Endothelial cell (in vitro differentiated cells): ENCODE measurements around the gene FOXC1. TPM values are rescaled to one million over a fixed set of nuclear protein-coding genes. Genes with fewer than 3 reads are reported as not detected.

Experiments used
- DNase-seq: peaks from one replicate; pipeline ENCODE4 v3.0.0; 2021; ENCODE audit warnings: low spot score
- H3K27ac Mint-ChIP-seq: one replicate; pipeline ENCODE4 v1.8.0; 2021; ENCODE audit warnings: mixed read lengths, inconsistent platforms; ENCODE audit not compliant: unreplicated experiment
- H3K27me3 Mint-ChIP-seq: one replicate; pipeline ENCODE4 v1.8.0; 2021; ENCODE audit warnings: mild to moderate bottlenecking, moderate library complexity, mixed read lengths, inconsistent platforms; ENCODE audit not compliant: unreplicated experiment
- H3K36me3 Mint-ChIP-seq: one replicate; pipeline ENCODE4 v1.8.0; 2021; ENCODE audit warnings: mild to moderate bottlenecking, low read depth, mixed read lengths, inconsistent platforms; ENCODE audit not compliant: unreplicated experiment
- H3K4me1 Mint-ChIP-seq: one replicate; pipeline ENCODE4 v1.8.0; 2021; ENCODE audit warnings: mild to moderate bottlenecking, mixed read lengths, inconsistent platforms; ENCODE audit not compliant: unreplicated experiment
- H3K4me3 Mint-ChIP-seq: one replicate; pipeline ENCODE4 v1.8.0; 2021; ENCODE audit warnings: mild to moderate bottlenecking, mixed read lengths, inconsistent platforms; ENCODE audit not compliant: unreplicated experiment
- H3K9me3 Mint-ChIP-seq: one replicate; pipeline ENCODE4 v1.8.0; 2021; ENCODE audit warnings: mixed read lengths, inconsistent platforms; ENCODE audit not compliant: unreplicated experiment
- total RNA-seq: library from RNA; stranded (reverse); fragmentation: NEBNext Ultra II Directional; extraction: Animal tissue kit (Norgen Biotek cat#: 25700); gene quantifications from one replicate; pipeline ENCODE4 v1.2.1, GENCODE V29; 2021; ENCODE audit not compliant: unreplicated experiment
- TF ChIP-seq, protein P1 (sequence below): fragments of 200-600 bp; sonication (generic); IDR thresholded peaks from one replicate; pipeline ENCODE4 v1.5.0; 2021; ENCODE audit warnings: antibody characterized with exemption; ENCODE audit not compliant: unreplicated experiment

FOXC1 gene
- total RNA-seq, 1 donor from 2014 or later = 112 TPM

DNA sequence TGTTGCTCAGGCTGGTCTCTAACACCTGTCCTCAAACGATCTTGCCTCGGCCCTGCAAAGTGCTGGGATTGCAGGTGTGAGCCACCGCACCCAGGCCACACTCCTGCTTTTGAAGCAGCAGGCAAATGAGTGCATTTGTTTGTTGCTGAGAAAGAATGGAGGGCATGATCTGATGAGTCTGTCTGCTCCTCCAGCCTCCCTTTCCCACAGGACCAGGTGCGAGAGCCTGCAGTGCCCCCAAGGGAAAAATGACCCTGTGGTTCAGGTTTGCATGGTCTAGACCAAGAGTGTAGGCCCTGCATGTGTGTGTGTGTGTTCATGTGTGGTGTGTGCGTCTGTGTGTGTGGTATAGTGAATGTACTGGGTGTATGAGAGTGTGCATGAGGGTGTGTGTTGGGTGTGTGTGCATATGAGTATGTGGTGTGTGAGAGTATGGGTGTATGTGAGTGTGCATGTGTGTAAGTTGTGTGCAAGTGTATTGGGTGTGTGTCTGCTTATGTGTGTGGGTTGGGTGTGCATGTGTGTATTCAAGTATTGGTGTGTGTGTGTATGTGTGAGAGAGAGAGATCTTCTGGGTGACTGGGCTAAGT is 22.8 kb upstream of the FOXC1 start:
- no peak for DNase-seq
- TF ChIP-seq, protein P1, sequence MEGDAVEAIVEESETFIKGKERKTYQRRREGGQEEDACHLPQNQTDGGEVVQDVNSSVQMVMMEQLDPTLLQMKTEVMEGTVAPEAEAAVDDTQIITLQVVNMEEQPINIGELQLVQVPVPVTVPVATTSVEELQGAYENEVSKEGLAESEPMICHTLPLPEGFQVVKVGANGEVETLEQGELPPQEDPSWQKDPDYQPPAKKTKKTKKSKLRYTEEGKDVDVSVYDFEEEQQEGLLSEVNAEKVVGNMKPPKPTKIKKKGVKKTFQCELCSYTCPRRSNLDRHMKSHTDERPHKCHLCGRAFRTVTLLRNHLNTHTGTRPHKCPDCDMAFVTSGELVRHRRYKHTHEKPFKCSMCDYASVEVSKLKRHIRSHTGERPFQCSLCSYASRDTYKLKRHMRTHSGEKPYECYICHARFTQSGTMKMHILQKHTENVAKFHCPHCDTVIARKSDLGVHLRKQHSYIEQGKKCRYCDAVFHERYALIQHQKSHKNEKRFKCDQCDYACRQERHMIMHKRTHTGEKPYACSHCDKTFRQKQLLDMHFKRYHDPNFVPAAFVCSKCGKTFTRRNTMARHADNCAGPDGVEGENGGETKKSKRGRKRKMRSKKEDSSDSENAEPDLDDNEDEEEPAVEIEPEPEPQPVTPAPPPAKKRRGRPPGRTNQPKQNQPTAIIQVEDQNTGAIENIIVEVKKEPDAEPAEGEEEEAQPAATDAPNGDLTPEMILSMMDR = no peak
- H3K4me3 Mint-ChIP-seq = no peak overlapping the region
- H3K27ac Mint-ChIP-seq = no peak overlapping the region
- no peaks in the 10 kb centered on the region for H3K9me3 Mint-ChIP-seq
- no peaks in the 10 kb centered on the region for H3K27me3 Mint-ChIP-seq
- H3K4me1 Mint-ChIP-seq = no peaks in the 10 kb centered on the region
- H3K36me3 Mint-ChIP-seq = no peaks in the 10 kb centered on the region

GRCh38 chr6:1587546-1587945 is 22.2 kb upstream of the FOXC1 start:
- H3K9me3 Mint-ChIP-seq = no peaks in the 10 kb centered on the region
- no peaks in the 10 kb centered on the region for H3K36me3 Mint-ChIP-seq

DNA sequence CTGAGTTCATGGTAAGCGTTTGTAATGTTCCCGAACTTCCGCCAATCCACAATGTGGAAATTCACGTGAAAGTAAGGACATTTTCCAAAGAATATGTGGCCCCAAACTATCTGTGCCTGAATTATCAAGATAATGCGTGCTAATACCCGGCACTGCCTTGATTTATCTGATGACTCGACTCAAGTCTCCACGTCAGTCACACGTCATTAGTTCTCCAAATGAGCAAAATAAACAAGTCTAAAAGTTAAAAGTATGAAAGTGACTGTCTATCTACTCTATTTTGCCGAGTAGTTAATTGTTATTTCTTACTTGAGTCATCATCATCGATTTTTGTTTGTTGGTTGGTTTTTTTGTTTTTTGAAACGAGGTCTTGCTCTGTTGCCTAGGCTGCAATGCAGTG is 21.7 kb upstream of the FOXC1 start:
- Mint-ChIP-seq H3K4me3 (no peak overlapping the region), H3K27me3 (no peaks in the 10 kb centered on the region), H3K27ac (no peak overlapping the region), H3K36me3 (no peaks in the 10 kb centered on the region), H3K4me1 (no peaks in the 10 kb centered on the region), H3K9me3 (no peaks in the 10 kb centered on the region)
- TF ChIP-seq, protein P1 = no peak
- no peak for DNase-seq

More at GRCh38 chr6:1587546-1587945, 22.2 kb upstream of the FOXC1 start:
- Mint-ChIP-seq H3K27ac (no peak overlapping the region), H3K4me1 (no peaks in the 10 kb centered on the region), H3K4me3 (no peak overlapping the region), H3K27me3 (no peaks in the 10 kb centered on the region)
- TF ChIP-seq, protein P1 = no peak
- DNase-seq = no peak

- H3K27me3 Mint-ChIP-seq = no peaks in the 10 kb centered on the region
- no peaks in the 10 kb centered on the region for H3K9me3 Mint-ChIP-seq
Measured at GRCh38 chr6:1589208-1589607, 20.5 kb upstream of the FOXC1 start.

GRCh38 chr6:1590580-1590979 is 19.1 kb upstream of the FOXC1 start:
- Mint-ChIP-seq H3K36me3 (no peaks in the 10 kb centered on the region), H3K4me1 (peaks cover 3% of the 10 kb centered on the region), H3K27me3 (no peaks in the 10 kb centered on the region), H3K4me3 (no peak overlapping the region), H3K9me3 (no peaks in the 10 kb centered on the region), H3K27ac (no peak overlapping the region)
- DNase-seq = no peak
- TF ChIP-seq, protein P1 = no peak

More at GRCh38 chr6:1589208-1589607, 20.5 kb upstream of the FOXC1 start:
- DNase-seq = no peak
- Mint-ChIP-seq H3K4me3 (no peak overlapping the region), H3K36me3 (no peaks in the 10 kb centered on the region), H3K4me1 (peaks cover 3% of the 10 kb centered on the region), H3K27ac (no peak overlapping the region)
- TF ChIP-seq, protein P1 = no peak
